OCI-LY1 (cell line): ENCODE results near the gene ST7L.

Experiments used
- H2AFZ ChIP-seq: fragments of 200-600 bp; sonication (generic), shearing (Covaris generic); 2 replicates; pipeline ENCODE4 v1.6.0; 2014; ENCODE audit warnings: antibody characterized with exemption, mild to moderate bottlenecking, low read length
- H3F3A ChIP-seq: fragments of 200-600 bp; sonication (generic), shearing (Covaris generic); 2 replicates; pipeline ENCODE4 v1.6.0; 2014; ENCODE audit warnings: mild to moderate bottlenecking, antibody characterized with exemption, low read length, moderate library complexity; ENCODE audit not compliant: insufficient read depth
- H3K27ac ChIP-seq: fragments of 200-600 bp; sonication (generic); 2 replicates; pipeline ENCODE4 v1.5.1; 2014; ENCODE audit warnings: low read length, mixed run types, mild to moderate bottlenecking, low read depth; ENCODE audit not compliant: poor library complexity, severe bottlenecking
- H3K27me3 ChIP-seq: fragments of 200-600 bp; sonication (generic); 2 replicates; pipeline ENCODE4 v1.6.0; 2014; ENCODE audit warnings: antibody characterized with exemption, mild to moderate bottlenecking, low read length, moderate library complexity; ENCODE audit not compliant: insufficient read depth
- H3K36me3 ChIP-seq: fragments of 200-600 bp; sonication (generic); 2 replicates; pipeline ENCODE4 v1.6.1; 2014; ENCODE audit warnings: mild to moderate bottlenecking, antibody characterized with exemption, low read length, moderate library complexity, mixed read lengths; ENCODE audit not compliant: insufficient read depth
- H3K4me1 ChIP-seq: fragments of 200-600 bp; sonication (generic); 2 replicates; pipeline ENCODE4 v1.5.1; 2014; ENCODE audit warnings: mild to moderate bottlenecking, low read length, moderate library complexity; ENCODE audit not compliant: insufficient read depth, severe bottlenecking
- H3K4me2 ChIP-seq: fragments of 200-600 bp; sonication (generic), shearing (Covaris generic); 2 replicates; pipeline ENCODE4 v1.6.1; 2014; ENCODE audit warnings: low read length
- H3K4me3 ChIP-seq: fragments of 200-600 bp; sonication (generic); 2 replicates; pipeline ENCODE4 v1.5.1; 2014; ENCODE audit warnings: low read length, low read depth, mild to moderate bottlenecking, mixed read lengths; ENCODE audit not compliant: poor library complexity, severe bottlenecking
- H3K79me2 ChIP-seq: fragments of 200-600 bp; shearing (Covaris generic); 2 replicates; pipeline ENCODE4 v1.6.1; 2016; ENCODE audit warnings: mixed run types, low read length, mixed read lengths; ENCODE audit not compliant: insufficient read depth
- H3K9ac ChIP-seq: fragments of 200-600 bp; sonication (generic), shearing (Covaris generic); 2 replicates; pipeline ENCODE4 v1.6.1; 2014; ENCODE audit warnings: mild to moderate bottlenecking, low read length, mixed read lengths
- H3K9me2 ChIP-seq: fragments of 200-600 bp; sonication (generic), shearing (Covaris generic); 2 replicates; pipeline ENCODE4 v1.6.1; 2014; ENCODE audit warnings: low read depth, mild to moderate bottlenecking, low read length, mixed read lengths
- H3K9me3 ChIP-seq: fragments of 200-600 bp; shearing (Covaris generic); 2 replicates; pipeline ENCODE4 v1.6.1; 2014; ENCODE audit warnings: low read length, mixed read lengths
- H4K20me1 ChIP-seq: fragments of 200-600 bp; sonication (generic), shearing (Covaris generic); 2 replicates; pipeline ENCODE4 v1.6.0; 2016; ENCODE audit warnings: mild to moderate bottlenecking, low read length; ENCODE audit not compliant: insufficient read depth
- CTCF ChIP-seq: fragments of 200-600 bp; sonication (generic), shearing (Covaris generic); IDR thresholded peaks from 2 replicates; pipeline ENCODE4 v1.5.1; 2017; ENCODE audit warnings: mild to moderate bottlenecking, antibody characterized with exemption, low read length, moderate library complexity, mixed read lengths
- EZH2 ChIP-seq: fragments of 200-600 bp; sonication (generic), shearing (Covaris generic); IDR thresholded peaks from 2 replicates; pipeline ENCODE4 v1.8.0; 2017; ENCODE audit warnings: borderline replicate concordance, mixed run types, mild to moderate bottlenecking, antibody characterized with exemption, low read length, moderate library complexity, mixed read lengths

ST7L gene

GRCh38 chr1:112524986-112525385 is 94.0 kb downstream of the ST7L start:
- Histone ChIP-seq H3F3A (no peaks in the 10 kb centered on the region), H3K4me1 (no peaks in the 10 kb centered on the region)

GRCh38 chr1:112524251-112524650 is 94.7 kb downstream of the ST7L start:
- no peaks in the 10 kb centered on the region for H3K79me2 ChIP-seq
- H3K4me2 ChIP-seq: no peak overlapping the region
- no peak overlapping the region for H3K27ac ChIP-seq
- no peaks in the 10 kb centered on the region for H3F3A ChIP-seq
- no peaks in the 10 kb centered on the region for H4K20me1 ChIP-seq
- no peaks in the 10 kb centered on the region for H3K4me1 ChIP-seq
- H3K36me3 ChIP-seq: no peaks in the 10 kb centered on the region
- no peaks in the 10 kb centered on the region for H3K9me3 ChIP-seq
- no peaks in the 10 kb centered on the region for H3K27me3 ChIP-seq
- H3K9me2 ChIP-seq: no peaks in the 10 kb centered on the region
- H3K9ac ChIP-seq: no peak overlapping the region
- TF ChIP-seq CTCF (no peak), EZH2 (no peak)
- no peak overlapping the region for H2AFZ ChIP-seq
- H3K4me3 ChIP-seq: no peak overlapping the region

More at GRCh38 chr1:112524986-112525385, 94.0 kb downstream of the ST7L start:
- Histone ChIP-seq H4K20me1 (no peaks in the 10 kb centered on the region), H3K9me2 (no peaks in the 10 kb centered on the region), H3K27ac (no peak overlapping the region), H2AFZ (no peak overlapping the region), H3K4me3 (no peak overlapping the region), H3K36me3 (no peaks in the 10 kb centered on the region), H3K79me2 (no peaks in the 10 kb centered on the region), H3K27me3 (no peaks in the 10 kb centered on the region), H3K9ac (no peak overlapping the region), H3K4me2 (no peak overlapping the region), H3K9me3 (no peaks in the 10 kb centered on the region)
- no peak for TF ChIP-seq CTCF
- no peak for TF ChIP-seq EZH2

- H3K9ac ChIP-seq: no peak overlapping the region
- no peaks in the 10 kb centered on the region for H3K9me2 ChIP-seq
- H3K4me1 ChIP-seq: no peaks in the 10 kb centered on the region
- H3K4me3 ChIP-seq: no peak overlapping the region
- H3K79me2 ChIP-seq: no peaks in the 10 kb centered on the region
- H3K36me3 ChIP-seq: no peaks in the 10 kb centered on the region
- no peaks in the 10 kb centered on the region for H3F3A ChIP-seq
- no peaks in the 10 kb centered on the region for H3K27me3 ChIP-seq
- H2AFZ ChIP-seq: no peak overlapping the region
- no peak overlapping the region for H3K27ac ChIP-seq
- H4K20me1 ChIP-seq: no peaks in the 10 kb centered on the region
- no peaks in the 10 kb centered on the region for H3K9me3 ChIP-seq
- TF ChIP-seq EZH2 (no peak), CTCF (no peak)
- H3K4me2 ChIP-seq: no peak overlapping the region
Measured at GRCh38 chr1:112522621-112523020, 96.3 kb downstream of the ST7L start.
